ENCODE measurements around the gene MACROH2A1. TPM values are rescaled to one million over a fixed set of nuclear protein-coding genes. Genes with fewer than 3 reads are reported as not detected.

The MACROH2A1 gene
- total RNA-seq, 1 donor from 2014 or later = 254 TPM

DNA sequence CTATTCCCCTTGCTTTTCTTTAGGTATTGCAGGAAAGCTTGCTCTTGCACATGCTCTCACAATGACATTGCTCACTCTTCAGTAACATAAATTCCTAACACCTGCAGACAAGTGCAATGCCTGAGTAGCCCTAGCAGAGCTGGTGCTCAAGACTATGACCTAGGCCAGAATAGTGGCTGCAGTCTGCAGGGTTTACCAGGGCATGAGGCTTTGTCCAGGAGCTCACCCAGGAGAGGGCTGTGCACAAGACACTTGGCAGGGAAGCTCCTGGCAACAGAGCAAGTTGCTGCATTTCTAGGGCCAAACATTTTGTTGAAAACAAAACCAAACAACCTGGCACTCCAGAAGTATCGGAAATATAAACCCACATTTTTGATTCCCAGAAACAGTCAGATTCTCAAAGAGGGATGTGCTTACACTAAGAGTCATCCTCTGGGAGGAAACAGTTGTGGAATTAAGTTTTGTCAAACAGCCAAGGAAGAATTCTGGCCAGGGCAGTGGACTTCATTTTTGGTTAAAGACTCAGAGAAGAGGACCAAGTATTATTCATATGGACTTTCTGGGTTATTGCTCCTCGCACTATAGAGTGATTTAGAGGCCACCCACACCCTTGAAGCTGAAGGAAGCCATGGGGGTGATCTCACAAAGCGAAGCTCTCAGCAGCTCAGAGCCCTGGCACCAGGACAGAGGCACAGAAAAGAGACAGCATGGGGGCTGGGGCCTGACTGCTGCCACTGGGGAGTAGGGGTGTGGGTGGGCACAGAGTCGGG is 44.9 kb downstream of the MACROH2A1 start:
- peaks cover 33% of the 10 kb centered on the region for H3K36me3 Mint-ChIP-seq
- no peak for TF ChIP-seq CTCF (conservative IDR thresholded peaks at IDR 0.05)
- H3K4me3 Mint-ChIP-seq = no peak overlapping the region
- no peaks in the 10 kb centered on the region for H3K9me3 Mint-ChIP-seq
- peaks cover 21% of the 10 kb centered on the region for H3K4me1 Mint-ChIP-seq (ENCODE audit: unreplicated experiment)
- no peak overlapping the region for H3K27ac Mint-ChIP-seq
- no peak for DNase-seq (ENCODE audit: extremely low spot score, unreplicated experiment)
- no peaks in the 10 kb centered on the region for H3K27me3 Mint-ChIP-seq

GRCh38 chr5:135350536-135350935 is 48.5 kb downstream of the MACROH2A1 start:
- DNase-seq (ENCODE audit: extremely low spot score, unreplicated experiment) = no peak
- H3K4me1 Mint-ChIP-seq (ENCODE audit: unreplicated experiment) = peaks cover 4% of the 10 kb centered on the region
- TF ChIP-seq CTCF (conservative IDR thresholded peaks at IDR 0.05) = no peak
- no peaks in the 10 kb centered on the region for H3K9me3 Mint-ChIP-seq
- H3K27me3 Mint-ChIP-seq = no peaks in the 10 kb centered on the region
- peaks cover 16% of the 10 kb centered on the region for H3K36me3 Mint-ChIP-seq
- H3K27ac Mint-ChIP-seq = no peak overlapping the region
- no peak overlapping the region for H3K4me3 Mint-ChIP-seq

GRCh38 chr5:135349886-135350285 is 49.1 kb downstream of the MACROH2A1 start:
- no peak overlapping the region for H3K4me3 Mint-ChIP-seq
- H3K27ac Mint-ChIP-seq = no peak overlapping the region
- H3K27me3 Mint-ChIP-seq = no peaks in the 10 kb centered on the region
- no peaks in the 10 kb centered on the region for H3K4me1 Mint-ChIP-seq (ENCODE audit: unreplicated experiment)
- H3K36me3 Mint-ChIP-seq = peaks cover 16% of the 10 kb centered on the region
- TF ChIP-seq CTCF (conservative IDR thresholded peaks at IDR 0.05) = no peak
- no peak for DNase-seq (ENCODE audit: extremely low spot score, unreplicated experiment)
- no peaks in the 10 kb centered on the region for H3K9me3 Mint-ChIP-seq

DNA sequence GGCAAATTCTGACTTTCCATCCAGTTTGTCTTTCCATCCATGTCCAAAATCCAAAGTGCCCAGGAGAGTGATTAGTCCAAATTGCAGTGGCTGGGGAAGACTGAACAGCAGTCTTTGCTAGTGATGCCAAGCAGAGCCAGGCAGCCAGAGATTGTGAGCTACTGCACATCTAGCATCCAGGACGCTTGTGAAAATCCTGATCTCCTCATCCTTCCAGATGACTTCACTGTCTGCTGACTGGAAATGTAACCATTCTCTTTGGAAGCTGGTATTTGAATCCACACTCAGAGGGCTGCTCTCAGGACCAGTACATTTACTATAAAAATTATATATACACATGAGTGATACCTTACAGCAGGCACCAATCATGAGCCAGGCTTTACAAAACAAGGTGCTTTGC is 49.6 kb downstream of the MACROH2A1 start:
- no peak overlapping the region for H3K4me3 Mint-ChIP-seq
- no peak overlapping the region for H3K27ac Mint-ChIP-seq
- H3K4me1 Mint-ChIP-seq (ENCODE audit: unreplicated experiment) = no peaks in the 10 kb centered on the region
- DNase-seq (ENCODE audit: extremely low spot score, unreplicated experiment) = no peak
- no peaks in the 10 kb centered on the region for H3K9me3 Mint-ChIP-seq
- peaks cover 15% of the 10 kb centered on the region for H3K36me3 Mint-ChIP-seq
- TF ChIP-seq CTCF (conservative IDR thresholded peaks at IDR 0.05) = no peak
- H3K27me3 Mint-ChIP-seq = no peaks in the 10 kb centered on the region

DNA sequence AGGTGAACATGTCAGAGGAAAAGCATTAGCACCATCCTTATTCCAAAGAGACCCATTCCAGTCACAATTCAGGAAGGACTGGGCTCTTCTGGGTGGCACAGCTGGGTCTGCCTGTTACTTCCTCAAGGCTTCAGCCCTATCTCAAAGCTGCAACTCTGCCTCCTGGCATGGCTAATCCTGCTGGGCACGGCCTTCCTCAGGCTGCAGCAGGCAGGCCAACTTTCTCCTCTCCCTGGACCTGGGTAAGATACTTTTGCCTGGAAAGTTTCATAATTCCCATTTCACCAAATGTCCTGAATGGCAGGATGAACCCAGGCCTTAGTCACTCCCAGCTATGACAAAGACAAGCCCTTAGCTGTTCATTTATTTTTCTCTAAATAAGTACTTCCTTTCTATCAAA is 50.1 kb downstream of the MACROH2A1 start:
- Mint-ChIP-seq H3K36me3 (peaks cover 13% of the 10 kb centered on the region), H3K27me3 (no peaks in the 10 kb centered on the region), H3K27ac (no peak overlapping the region), H3K4me1 (ENCODE audit: unreplicated experiment) (no peaks in the 10 kb centered on the region), H3K9me3 (no peaks in the 10 kb centered on the region), H3K4me3 (no peak overlapping the region)
- DNase-seq (ENCODE audit: extremely low spot score, unreplicated experiment) = no peak
- no peak for TF ChIP-seq CTCF (conservative IDR thresholded peaks at IDR 0.05)
